Ascending aorta (tissue), 2 donors: ENCODE measurements around the gene STRN. TPM values are rescaled to one million over a fixed set of nuclear protein-coding genes. Genes with fewer than 3 reads are reported as not detected.

Experiments
- DNase-seq, 2 donors: peaks; one replicate each; pipeline ENCODE4 v3.0.0-alpha.2; 2019; ENCODE audit warnings: low spot score in 2 of 2
- H3K27ac ChIP-seq, 2 donors: fragments of 200-600 bp; sonication (generic); one replicate each; pipeline ENCODE4 v1.5.1; 2016 to 2017; ENCODE audit warnings: mild to moderate bottlenecking in 1 of 2
- H3K27me3 ChIP-seq: fragments of 200-600 bp; sonication (generic); one replicate; pipeline ENCODE4 v1.5.1; 2017
- H3K36me3 ChIP-seq, 2 donors: fragments of 200-600 bp; sonication (generic); one replicate each; pipeline ENCODE4 v1.5.1; 2016
- H3K4me1 ChIP-seq, 2 donors: fragments of 200-600 bp; sonication (generic); one replicate each; pipeline ENCODE4 v1.5.1; 2016 to 2017; ENCODE audit warnings: mild to moderate bottlenecking in 1 of 2
- H3K4me3 ChIP-seq, 2 donors: fragments of 200-600 bp; sonication (generic); one replicate each; pipeline ENCODE4 v1.5.1; 2016 to 2017; ENCODE audit warnings: mild to moderate bottlenecking in 1 of 2
- H3K9me3 ChIP-seq, 2 donors: fragments of 200-600 bp; sonication (generic); one replicate each; pipeline ENCODE4 v1.5.1; 2016
- CTCF ChIP-seq, 3 experiments: fragments of 200-600 bp in 2 of 3; fragments of 450-650 bp in 1 of 3; sonication (generic) in 2 of 3; IDR thresholded peaks; one replicate each; pipeline ENCODE4 v1.5.1; 2016 to 2019; ENCODE audit warnings: antibody characterized with exemption in 3 of 3, mild to moderate bottlenecking in 1 of 3, moderate library complexity in 1 of 3
- intact Hi-C: fragments of 100-400 bp; cut with DNase I; formaldehyde crosslinking; loops from one replicate; pipeline ENCODE4 v1.15.1; 2023
- total RNA-seq: library from RNA; depleted of rRNA; stranded (reverse); fragments of >200 nt; gene quantifications from one replicate; pipeline ENCODE4 v1.1.0, GENCODE V29; 2016

STRN gene
- total RNA-seq, 1 donor from 2014 or later = 4.3 TPM

- H3K36me3 ChIP-seq = peaks cover 27 to 43% of the 10 kb centered on the region in 2 donors
Measured at GRCh38 chr2:36858551-36859365, 107.6 kb downstream of the STRN start.

DNA sequence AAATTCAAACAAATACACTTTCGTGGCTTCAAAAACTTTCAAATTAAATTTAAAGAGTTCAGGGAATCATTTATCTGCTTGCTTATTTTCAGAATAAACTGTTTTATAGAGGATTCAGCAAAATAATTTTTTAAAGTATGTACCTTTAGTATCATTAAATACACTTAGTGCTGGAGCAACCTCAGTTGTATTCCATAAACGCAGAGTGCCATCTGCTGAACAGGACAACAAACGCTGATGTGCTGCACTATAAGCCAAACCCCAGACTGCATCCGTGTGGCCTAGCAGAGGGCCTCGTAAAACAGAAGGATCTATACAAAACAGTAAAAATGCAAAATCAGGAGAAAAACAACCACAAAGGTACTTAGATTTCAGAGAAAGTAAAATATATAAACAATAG, 108.6 kb downstream of the STRN start:
- intact Hi-C loops = no loop called here
- H3K4me3 ChIP-seq = no peak overlapping the region
- no peak for TF ChIP-seq CTCF (IDR thresholded peaks at IDR 0.05)
- no peaks in the 10 kb centered on the region for H3K27me3 ChIP-seq
- peaks cover 32 to 42% of the 10 kb centered on the region in 2 donors for H3K36me3 ChIP-seq
- DNase-seq = no peak
- no peaks in the 10 kb centered on the region for H3K9me3 ChIP-seq
- no peaks in the 10 kb centered on the region for H3K4me1 ChIP-seq
- no peak overlapping the region for H3K27ac ChIP-seq

More at GRCh38 chr2:36858551-36859365, 107.6 kb downstream of the STRN start:
- Histone ChIP-seq H3K4me1 (no peaks in the 10 kb centered on the region), H3K27ac (no peak overlapping the region), H3K4me3 (no peak overlapping the region), H3K27me3 (no peaks in the 10 kb centered on the region), H3K9me3 (no peaks in the 10 kb centered on the region)
- TF ChIP-seq CTCF (IDR thresholded peaks at IDR 0.05) = no peak
- intact Hi-C loops = no loop called here
- DNase-seq = no peak

GRCh38 chr2:36855429-36855828, 110.9 kb downstream of the STRN start:
- Histone ChIP-seq H3K9me3 (no peaks in the 10 kb centered on the region), H3K36me3 (peaks cover 43 to 53% of the 10 kb centered on the region in 2 donors), H3K27ac (no peak overlapping the region), H3K4me1 (no peaks in the 10 kb centered on the region), H3K4me3 (no peak overlapping the region), H3K27me3 (no peaks in the 10 kb centered on the region)
- DNase-seq = no peak
- intact Hi-C loops = no loop called here
- no peak for TF ChIP-seq CTCF (IDR thresholded peaks at IDR 0.05)

- Histone ChIP-seq H3K27me3 (no peaks in the 10 kb centered on the region), H3K27ac (no peak overlapping the region), H3K9me3 (no peaks in the 10 kb centered on the region), H3K4me1 (no peaks in the 10 kb centered on the region), H3K4me3 (no peak overlapping the region), H3K36me3 (peaks cover 49 to 59% of the 10 kb centered on the region in 2 donors)
- no peak for DNase-seq
- no peak for TF ChIP-seq CTCF (IDR thresholded peaks at IDR 0.05)
- intact Hi-C loops = no loop called here
Measured at GRCh38 chr2:36854241-36854640, 112.1 kb downstream of the STRN start.

DNA sequence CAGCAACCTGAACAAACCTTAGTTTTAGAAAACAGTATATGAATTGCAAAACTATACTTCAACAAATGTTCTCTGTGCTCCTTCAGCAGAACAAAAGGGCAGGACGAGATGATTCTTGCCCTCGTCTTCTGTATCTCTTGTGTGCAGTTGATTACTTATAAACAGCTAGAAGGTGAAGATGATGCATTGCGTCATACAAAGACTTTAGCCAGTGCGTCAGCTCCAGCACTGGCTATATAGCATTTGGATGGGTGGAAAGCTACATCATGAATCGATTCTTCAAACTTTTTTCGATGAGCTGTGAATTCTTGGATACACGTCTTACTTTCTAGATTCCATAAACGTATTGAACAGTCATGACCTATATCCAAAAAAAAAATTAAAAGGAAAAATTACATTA, 117.1 kb downstream of the STRN start:
- H3K9me3 ChIP-seq = no peaks in the 10 kb centered on the region
- intact Hi-C loops = no loop called here
- no peak for TF ChIP-seq CTCF (IDR thresholded peaks at IDR 0.05)
- H3K4me3 ChIP-seq = no peak overlapping the region
- DNase-seq = no peak
- H3K36me3 ChIP-seq = peaks cover 34 to 37% of the 10 kb centered on the region in 2 donors
- H3K27me3 ChIP-seq = no peaks in the 10 kb centered on the region
- H3K4me1 ChIP-seq = no peaks in the 10 kb centered on the region
- H3K27ac ChIP-seq = no peak overlapping the region
